ENCODE results near the gene NCAPH2.
"Not testable (repeated sequence)": the region's sequence is repeated elsewhere in the genome, so short reads cannot be mapped to it uniquely, and the experiment has no call there.

The NCAPH2 gene

DNA sequence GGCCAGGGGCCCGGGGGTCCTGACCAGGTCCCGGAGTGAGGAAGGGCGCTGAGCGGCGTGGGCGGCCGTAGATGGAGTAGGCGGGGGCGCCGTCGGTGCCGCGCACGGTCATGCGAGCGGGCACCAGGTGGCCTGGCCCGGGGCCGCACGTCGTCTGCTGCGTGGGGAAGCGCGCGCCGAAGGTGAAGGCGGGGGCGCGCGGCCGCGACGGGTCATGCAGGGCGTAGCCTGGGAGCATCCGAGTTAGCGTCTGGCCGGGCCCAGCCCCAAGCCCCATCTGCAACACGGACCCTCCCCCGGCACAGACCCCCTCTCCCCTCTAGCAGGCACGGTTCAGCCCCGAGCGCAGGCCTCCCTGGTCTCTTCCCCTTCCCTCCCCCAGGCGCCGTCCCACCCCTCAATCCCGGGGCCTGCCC lies 23.5 kb downstream of the NCAPH2 start:
- DNase-seq, result peak; percentile 8

- peak; percentile 30 for DNase-seq
Observed at GRCh38 chr22:50531962-50532674, 24.1 kb downstream of the NCAPH2 start.

DNA sequence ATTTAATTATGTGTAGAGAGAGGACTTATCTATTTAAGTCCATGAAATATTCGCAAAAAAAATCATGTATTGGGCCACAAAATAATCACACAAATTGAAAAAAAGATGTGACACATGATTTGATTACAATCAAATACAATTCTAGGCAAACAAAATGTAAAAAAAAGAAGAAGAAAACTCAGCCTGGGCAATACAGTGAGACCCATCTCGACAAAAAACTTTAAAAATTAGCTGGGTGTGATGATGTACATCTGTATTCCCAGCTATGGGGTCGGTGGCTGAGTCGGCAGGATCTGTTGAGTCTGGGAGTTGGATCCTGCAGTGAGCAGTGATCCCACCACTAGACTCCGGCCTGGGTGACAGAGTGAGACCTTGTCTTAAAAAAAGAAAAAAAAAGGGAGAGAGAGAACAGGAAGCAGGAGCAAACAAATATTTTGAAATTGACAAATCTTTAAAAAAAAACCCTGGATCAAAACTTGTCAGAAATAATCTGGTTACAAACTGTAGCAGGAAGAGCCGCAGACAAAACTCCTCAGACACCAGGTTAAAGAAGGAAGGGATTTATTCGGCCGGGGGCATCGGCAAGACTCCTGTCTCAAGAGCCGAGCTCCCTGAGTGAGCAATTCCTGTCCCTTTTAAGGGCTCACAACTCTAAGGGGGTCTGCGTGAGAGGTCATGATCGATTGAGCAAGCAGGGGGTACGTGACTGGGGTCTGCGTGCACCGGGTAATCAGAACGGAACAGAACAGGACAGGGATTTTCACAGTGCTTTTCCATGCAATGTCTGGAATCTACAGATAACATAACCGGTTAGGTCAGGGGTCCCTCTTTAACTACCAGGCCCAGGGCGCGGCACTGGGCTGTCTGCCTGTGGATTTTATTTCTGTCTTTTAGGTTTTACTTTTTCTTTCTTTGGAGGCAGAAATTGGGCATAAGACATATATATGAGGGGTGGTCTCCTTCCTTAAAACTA lies 25.1 kb downstream of the NCAPH2 start:
- no peak for DNase-seq

DNA sequence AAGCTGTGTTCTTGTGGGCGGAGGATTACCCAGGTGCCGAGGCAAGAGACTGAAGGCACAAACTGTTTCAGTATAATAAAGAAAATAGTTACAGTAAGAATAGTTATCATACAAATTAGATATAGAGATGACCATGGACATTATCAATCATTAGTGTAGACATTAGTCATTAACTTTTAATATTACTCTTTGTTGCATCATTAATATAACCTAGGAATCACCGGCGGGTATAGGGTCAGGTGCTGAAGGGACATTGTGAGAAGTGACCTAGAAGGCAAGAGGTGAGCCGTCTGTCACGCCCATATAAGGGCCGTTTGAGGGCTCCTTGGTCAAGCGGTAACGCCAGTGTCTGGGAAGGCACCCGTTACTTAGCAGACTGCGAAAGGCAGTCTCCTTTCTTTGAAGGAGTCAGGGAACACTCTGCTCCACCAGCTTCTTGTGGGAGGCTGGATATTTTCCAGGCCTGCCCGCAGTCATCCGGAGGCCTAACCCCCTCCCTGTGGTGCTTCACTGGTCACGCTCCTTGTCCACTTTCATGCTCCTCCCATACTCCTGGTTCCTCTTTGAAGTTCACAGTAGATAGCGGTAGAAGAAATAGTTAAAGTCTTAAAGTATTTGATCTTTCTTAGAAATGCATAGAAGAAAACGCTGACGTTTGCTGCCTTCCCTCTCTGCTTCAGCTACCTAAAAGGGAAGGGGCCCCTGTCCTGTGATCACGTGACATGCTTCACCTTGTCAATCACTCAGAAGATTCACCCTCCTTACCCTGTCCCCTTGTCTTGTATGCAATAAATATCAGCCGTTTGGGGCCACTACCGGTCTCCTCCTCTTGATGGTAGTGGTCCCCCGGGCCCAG lies 26.1 kb downstream of the NCAPH2 start:
- not testable (repeated sequence) for DNase-seq

GRCh38 chr22:50535113-50535512 lies 27.1 kb downstream of the NCAPH2 start:
- DNase-seq, result no peak

- DNase-seq, result no peak
Observed at GRCh38 chr22:50536226-50536625, 28.2 kb downstream of the NCAPH2 start.

GRCh38 chr22:50537765-50538164 lies 29.7 kb downstream of the NCAPH2 start:
- DNase-seq, result no peak

DNA sequence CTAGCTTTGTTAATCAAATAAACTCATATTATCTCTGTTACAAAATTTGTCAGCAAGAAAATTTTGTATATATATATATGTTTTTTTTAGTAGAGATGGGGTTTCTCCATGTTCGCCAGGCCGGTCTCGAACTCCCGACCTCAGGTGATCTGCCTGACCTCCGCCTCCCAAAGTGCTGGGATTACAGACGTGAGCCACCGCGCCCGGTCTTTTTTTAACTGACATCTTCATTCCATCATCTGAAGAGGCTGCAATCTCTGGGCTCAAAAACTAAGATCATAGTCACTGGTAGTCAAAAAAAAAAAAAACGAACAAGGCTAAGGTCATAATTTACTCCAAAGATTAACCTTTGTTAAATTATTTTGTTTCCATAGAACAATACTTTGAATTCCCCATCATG lies 32.4 kb downstream of the NCAPH2 start:
- DNase-seq, result no peak

GRCh38 chr22:50541667-50542026 lies 33.6 kb downstream of the NCAPH2 start:
- DNase-seq, result not testable (repeated sequence)

DNA sequence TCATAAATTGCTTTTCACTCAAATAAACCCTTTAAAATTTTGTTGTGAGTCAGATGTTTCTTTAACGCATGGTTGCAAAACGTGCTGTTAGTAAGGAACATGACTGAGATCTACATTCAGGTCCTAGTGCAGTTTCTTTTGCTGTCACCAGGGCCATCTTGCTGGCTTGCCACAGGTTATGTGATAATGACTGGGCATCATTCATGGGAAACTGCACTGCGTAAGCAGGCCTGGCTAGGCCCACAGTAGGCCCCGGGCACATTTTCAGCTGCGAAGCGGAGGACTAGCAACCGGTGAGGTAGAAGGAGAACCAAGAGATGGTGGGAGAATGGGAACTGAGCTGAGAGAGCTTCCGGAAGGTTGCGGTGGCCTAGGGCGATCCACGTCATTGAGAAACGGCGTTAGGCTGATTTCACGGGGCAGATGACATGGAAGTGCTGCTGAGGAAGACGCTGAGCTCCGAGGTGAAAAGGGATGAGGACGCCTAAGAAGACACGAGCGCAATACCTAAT lies 34.4 kb downstream of the NCAPH2 start:
- no peak for DNase-seq

DNA sequence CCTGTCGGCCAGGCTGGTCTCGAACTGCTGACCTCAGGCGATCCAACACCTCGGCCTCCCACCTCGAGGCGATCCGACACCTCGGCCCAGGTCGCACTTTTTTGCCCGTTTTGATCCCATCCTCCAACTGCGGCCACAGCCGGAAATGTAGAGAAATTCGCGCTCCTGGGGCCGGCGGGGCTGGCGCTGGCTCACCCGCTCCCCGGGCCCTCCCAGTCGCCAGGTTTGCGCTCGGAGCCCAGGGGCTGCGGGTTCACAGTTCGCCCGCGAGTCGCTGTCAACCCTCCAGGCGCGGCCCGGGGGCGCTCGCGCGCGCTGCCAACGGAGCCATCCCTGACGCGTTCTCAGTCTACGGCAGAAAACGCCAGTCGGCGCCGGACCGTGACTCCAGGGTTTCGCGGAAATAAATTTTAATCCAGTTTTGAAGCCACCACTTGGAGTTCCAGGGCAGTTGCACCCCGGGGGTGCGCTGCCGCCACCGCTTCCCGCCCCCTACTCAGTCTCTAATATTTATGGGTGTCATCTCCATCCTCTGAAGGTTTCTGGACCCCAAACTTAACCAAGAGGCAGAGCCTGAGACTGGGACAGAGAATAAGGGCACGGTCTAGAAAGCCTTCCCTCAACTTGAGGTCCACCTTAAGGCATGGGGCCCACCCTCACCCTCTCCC lies 36.2 kb downstream of the NCAPH2 start:
- peak; percentile 67 for DNase-seq

GRCh38 chr22:50544746-50545253 lies 36.8 kb downstream of the NCAPH2 start:
- no peak for DNase-seq

GRCh38 chr22:50545522-50546325 lies 37.7 kb downstream of the NCAPH2 start, which contains the start of gene KLHDC7B:
Gene KLHDC7B, plus strand, starts transcription at chr22:50545899. Its CDS starts 345 bp downstream, at chr22:50546244.
- DNase-seq, result no peak

DNA sequence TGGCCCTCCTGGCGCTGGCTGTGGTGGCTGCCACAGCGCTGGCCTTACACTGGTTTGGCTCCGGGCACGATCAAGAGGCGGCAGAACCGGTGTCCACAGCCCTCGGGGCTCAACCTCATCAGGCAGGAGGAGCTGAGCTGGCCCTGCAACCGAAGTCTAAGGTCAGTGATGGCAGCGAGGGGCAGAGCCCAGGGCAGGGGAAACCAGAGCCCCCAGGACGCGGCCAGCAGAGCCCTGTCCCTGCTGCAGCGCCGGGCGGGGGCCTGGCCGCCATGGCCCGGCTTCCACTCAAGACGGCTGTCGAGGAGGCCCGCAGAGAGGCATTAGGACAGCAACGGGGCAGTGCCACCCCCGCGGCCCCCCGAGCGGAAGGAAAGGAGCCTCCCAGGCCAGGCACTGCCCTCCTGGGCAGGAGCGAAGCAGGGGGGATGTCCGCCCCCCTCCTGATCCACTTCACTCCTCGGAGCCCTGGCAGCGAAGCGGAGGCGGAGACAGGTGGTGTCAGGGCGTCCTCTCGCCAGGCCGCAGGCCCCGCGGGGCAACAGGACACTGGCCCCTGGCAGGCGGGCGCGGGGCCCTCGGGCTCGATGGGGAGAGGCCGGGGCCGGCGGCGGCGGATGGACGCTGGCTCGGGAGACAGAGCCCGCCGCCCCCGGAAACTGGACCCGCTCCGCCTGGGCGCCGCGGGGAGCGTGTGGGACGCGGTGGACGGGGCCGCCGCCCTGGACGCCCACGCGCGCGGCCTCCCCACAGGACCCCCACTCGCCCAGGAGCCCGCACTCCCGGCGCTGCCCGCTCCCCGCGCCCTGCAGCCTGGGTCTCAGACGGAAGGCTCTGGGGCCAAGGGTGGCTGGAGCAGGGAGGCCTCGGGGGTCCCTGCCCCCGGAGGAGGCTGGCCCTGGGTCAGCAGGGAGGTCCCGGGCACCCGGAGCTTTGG lies 38.6 kb downstream of the NCAPH2 start:
- DNase-seq, result no peak

- no peak for DNase-seq
Observed at GRCh38 chr22:50547263-50547985, 39.4 kb downstream of the NCAPH2 start.

DNA sequence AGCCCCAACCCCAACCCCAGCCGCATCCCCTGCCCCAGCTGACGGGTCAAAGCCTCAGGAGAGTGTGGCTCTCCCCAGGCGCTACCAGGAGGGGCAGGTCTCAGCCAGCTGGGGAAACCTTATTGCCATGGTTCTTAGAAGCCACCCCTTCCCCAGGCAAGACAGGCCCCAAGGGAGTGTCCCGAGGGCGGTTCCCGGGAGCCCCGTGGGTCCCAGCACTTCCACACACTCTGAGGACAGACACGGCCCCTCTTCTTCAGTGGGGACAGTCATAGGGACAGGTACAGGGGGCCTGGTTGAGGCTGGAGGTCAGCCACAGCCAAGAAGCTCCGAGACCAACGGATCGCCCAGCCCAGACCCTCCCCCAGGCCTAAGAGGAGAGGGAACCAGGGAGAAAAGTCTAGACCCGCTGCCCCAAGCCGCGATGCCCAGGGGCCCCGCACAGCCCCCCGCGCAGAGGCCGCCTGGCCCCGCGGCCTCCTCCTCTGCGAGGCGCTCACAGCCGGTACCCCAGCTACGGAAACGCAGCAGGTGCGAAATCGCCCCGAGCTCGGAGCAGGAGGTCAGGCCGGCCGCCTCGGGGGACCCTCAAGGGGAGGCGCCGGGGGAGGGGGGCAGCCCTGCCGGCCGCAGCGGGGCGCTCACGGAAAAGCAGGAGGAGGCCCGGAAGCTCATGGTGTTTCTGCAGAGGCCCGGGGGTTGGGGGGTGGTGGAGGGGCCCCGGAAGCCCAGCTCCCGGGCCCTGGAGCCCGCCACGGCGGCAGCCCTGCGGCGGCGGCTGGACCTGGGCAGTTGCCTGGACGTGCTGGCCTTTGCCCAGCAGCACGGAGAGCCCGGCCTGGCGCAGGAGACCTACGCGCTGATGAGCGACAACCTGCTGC lies 40.3 kb downstream of the NCAPH2 start:
- DNase-seq, result no peak

- peak; percentile 62 for DNase-seq
Observed at GRCh38 chr22:50548921-50549790, 41.1 kb downstream of the NCAPH2 start.
